PC-3 (cell line): ENCODE results near the gene RNF5. TPM values are rescaled to one million over a fixed set of nuclear protein-coding genes. Genes with fewer than 3 reads are reported as not detected.

Experiments
- ATAC-seq: fragments of 200-7000 bp; cut with Tn5 transposase; 2 replicates; pipeline ENCODE4 v1.9.1; 2020; ENCODE audit warnings: mild to moderate bottlenecking, moderate library complexity
- Bru-seq: library from RNA; stranded (reverse); fragments of 400-500 nt; gene quantifications from one replicate; lab custom pipeline; 2021; lab: Mats Ljungman, UMichigan
- BruChase-seq, 2 experiments: library from RNA; stranded (reverse); fragments of 400-500 nt; gene quantifications; one replicate each; lab custom pipeline; 2021; lab: Mats Ljungman, UMichigan
- BruUV-seq: library from RNA; stranded (reverse); fragments of 400-500 nt; replicated peaks from 2 replicates; lab custom pipeline; 2021; lab: Mats Ljungman, UMichigan
- CTCF ChIA-PET: fragments of 300-600 bp; sonication (Branson Sonifier 250); formaldehyde crosslinking; loops from one replicate; lab custom pipeline; 2022; ENCODE audit warnings: antibody characterized with exemption; lab: Charles Lee
- POLR2A ChIA-PET: fragments of 300-600 bp; sonication (Branson Sonifier 250); formaldehyde crosslinking; loops from one replicate; lab custom pipeline; 2022; ENCODE audit warnings: antibody characterized with exemption; ENCODE audit not compliant: unreplicated experiment; lab: Charles Lee
- DNase-seq: peaks from one replicate; pipeline ENCODE4 v3.0.0-alpha.2; 2015
- H2AFZ ChIP-seq: fragments of 300-600 bp; sonication (generic); 2 replicates; pipeline ENCODE4 v1.6.0; 2016; ENCODE audit warnings: antibody characterized with exemption, low read length
- H3F3A ChIP-seq: fragments of 300-600 bp; sonication (generic); one replicate; pipeline ENCODE4 v1.6.0; 2017; ENCODE audit warnings: antibody characterized with exemption, low read length, control low read depth, mild to moderate bottlenecking; ENCODE audit not compliant: unreplicated experiment
- H3K27ac ChIP-seq: fragments of 300-600 bp; sonication (generic); 2 replicates; pipeline ENCODE4 v1.5.1; 2016; ENCODE audit warnings: mild to moderate bottlenecking, low read length
- H3K27me3 ChIP-seq: fragments of 300-600 bp; sonication (generic); 2 replicates; pipeline ENCODE4 v1.6.1; 2016; ENCODE audit warnings: low read length, mixed read lengths
- H3K36me3 ChIP-seq: fragments of 300-600 bp; sonication (generic); 2 replicates; pipeline ENCODE4 v1.6.1; 2016; ENCODE audit warnings: low read depth, mixed run types, low read length, mixed read lengths
- H3K4me1 ChIP-seq: fragments of 300-600 bp; sonication (generic); 2 replicates; pipeline ENCODE4 v1.5.1; 2016; ENCODE audit warnings: low read length; ENCODE audit not compliant: insufficient read depth
- H3K4me2 ChIP-seq: fragments of 300-600 bp; sonication (generic); 2 replicates; pipeline ENCODE4 v1.6.0; 2016; ENCODE audit warnings: low read length
- H3K4me3 ChIP-seq: fragments of 300-600 bp; sonication (generic); 2 replicates; pipeline ENCODE4 v1.5.1; 2016; ENCODE audit warnings: mild to moderate bottlenecking, low read length, mixed read lengths
- H3K79me2 ChIP-seq: fragments of 300-600 bp; sonication (generic); 2 replicates; pipeline ENCODE4 v1.6.1; 2017; ENCODE audit warnings: low read length, mixed read lengths
- H3K9ac ChIP-seq: fragments of 300-600 bp; sonication (generic); 2 replicates; pipeline ENCODE4 v1.6.0; 2016; ENCODE audit warnings: mild to moderate bottlenecking, low read length
- H3K9me2 ChIP-seq: fragments of 300-600 bp; sonication (generic); replicated peaks from 2 replicates; pipeline ENCODE4 v1.6.1; 2016; ENCODE audit warnings: mixed run types, low read length, mixed read lengths
- H3K9me3 ChIP-seq: fragments of 300-600 bp; sonication (generic); 2 replicates; pipeline ENCODE4 v1.6.1; 2016; ENCODE audit warnings: low read length, mixed read lengths
- H4K20me1 ChIP-seq: fragments of 300-600 bp; sonication (generic); 2 replicates; pipeline ENCODE4 v1.6.1; 2016; ENCODE audit warnings: low read length, mixed read lengths
- EZH2 ChIP-seq: fragments of 300-600 bp; sonication (generic); IDR thresholded peaks from one replicate; pipeline ENCODE4 v1.6.1; 2017; ENCODE audit warnings: antibody characterized with exemption, mild to moderate bottlenecking, low read length; ENCODE audit not compliant: unreplicated experiment
- EZH2phosphoT487 ChIP-seq: fragments of 300-600 bp; sonication (generic); IDR thresholded peaks from 2 replicates; pipeline ENCODE4 v1.6.1; 2018; ENCODE audit warnings: mild to moderate bottlenecking, antibody characterized with exemption, low read length, borderline replicate concordance
- intact Hi-C: fragments of 100-400 bp; cut with micrococcal nuclease; formaldehyde crosslinking; loops from 2 replicates; pipeline ENCODE4 v1.9.0; 2023
- long read RNA-seq: library from polyadenylated mRNA; unstranded; transcript quantifications from one replicate; pipeline ENCODE4 v2.0.0, GENCODE V29; 2021; ENCODE audit not compliant: unreplicated experiment
- total RNA-seq: library from RNA; depleted of rRNA; stranded (reverse); fragments of >200 nt; gene quantifications from 2 replicates; pipeline ENCODE4 v1.2.3, GENCODE V29; 2014; rRNA removed
- TF ChIP-seq, protein P1 (sequence below): fragments of 300-600 bp; sonication (generic); conservative IDR thresholded peaks from 2 replicates; pipeline ENCODE4 v1.5.1; 2017; ENCODE audit warnings: antibody characterized with exemption, low read depth, mild to moderate bottlenecking, low read length

Gene RNF5, protein sequence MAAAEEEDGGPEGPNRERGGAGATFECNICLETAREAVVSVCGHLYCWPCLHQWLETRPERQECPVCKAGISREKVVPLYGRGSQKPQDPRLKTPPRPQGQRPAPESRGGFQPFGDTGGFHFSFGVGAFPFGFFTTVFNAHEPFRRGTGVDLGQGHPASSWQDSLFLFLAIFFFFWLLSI
- total RNA-seq (69.0 and 80.1 TPM in 2 replicates), Bru-seq, nascent RNA (percentile 90 among the genes with signal in this experiment), BruChase-seq, experiment 1, labeled RNA remaining after a 6-hour chase (percentile 96 among the genes with signal in this experiment), BruChase-seq, experiment 2, labeled RNA remaining after a 2-hour chase (percentile 92 among the genes with signal in this experiment)
- long read RNA-seq, partial matches to known transcripts = 7 of 7 reads
- long read RNA-seq, other reads (novel, unspliced or antisense) = 0 of 7 reads

DNA sequence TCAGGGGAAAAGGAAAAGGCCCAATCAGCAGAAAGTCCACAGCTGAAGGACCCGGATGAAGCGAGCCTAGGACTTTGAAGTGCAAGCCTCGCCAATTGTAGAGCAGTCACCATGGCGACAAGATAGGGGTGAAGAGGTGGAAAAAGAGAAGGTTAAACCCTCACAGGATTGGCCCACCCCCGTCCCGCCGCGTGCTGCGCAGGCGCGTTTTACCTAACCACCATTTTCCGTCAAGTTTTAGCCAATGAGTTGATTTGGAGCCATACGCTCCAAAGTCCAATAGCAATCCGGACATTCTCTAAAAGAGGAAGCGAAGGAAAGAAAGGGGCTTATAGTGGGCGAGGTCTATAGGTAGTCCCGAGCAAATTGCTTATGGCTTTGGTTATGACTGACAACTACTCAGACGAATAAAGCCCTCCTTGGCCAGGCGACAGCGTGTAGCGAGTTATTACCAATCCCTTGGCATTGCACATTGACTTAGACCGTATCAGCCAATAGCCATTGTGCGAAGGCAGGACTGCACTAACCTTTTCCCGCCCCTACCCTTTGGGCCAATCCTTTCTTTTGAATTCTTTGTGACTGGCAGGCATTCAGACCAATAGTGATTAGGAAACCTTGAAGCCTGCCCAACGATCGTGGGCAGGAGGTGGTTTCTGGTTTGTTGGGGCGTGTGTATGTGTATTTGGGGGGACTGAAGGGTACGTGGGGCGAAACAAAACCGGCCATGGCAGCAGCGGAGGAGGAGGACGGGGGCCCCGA is at the start of gene RNF5:
RNF5 (plus strand) TSS at position 618 of the 759 bp plus-strand sequence; CDS start at position 725, 107 bp downstream.
- intact Hi-C loops = loop anchor here (1.0 to 5.0 kb wide), 3 partner anchors 17 to 221 kb away; partner anchors contain the start of genes FKBPL, NELFE and SKIC2
- CTCF ChIA-PET = interaction anchor here (1.1 kb wide), 1 partner anchor 18 kb away, joined by 4 read pairs; no protein-coding TSS in a partner anchor

DNA sequence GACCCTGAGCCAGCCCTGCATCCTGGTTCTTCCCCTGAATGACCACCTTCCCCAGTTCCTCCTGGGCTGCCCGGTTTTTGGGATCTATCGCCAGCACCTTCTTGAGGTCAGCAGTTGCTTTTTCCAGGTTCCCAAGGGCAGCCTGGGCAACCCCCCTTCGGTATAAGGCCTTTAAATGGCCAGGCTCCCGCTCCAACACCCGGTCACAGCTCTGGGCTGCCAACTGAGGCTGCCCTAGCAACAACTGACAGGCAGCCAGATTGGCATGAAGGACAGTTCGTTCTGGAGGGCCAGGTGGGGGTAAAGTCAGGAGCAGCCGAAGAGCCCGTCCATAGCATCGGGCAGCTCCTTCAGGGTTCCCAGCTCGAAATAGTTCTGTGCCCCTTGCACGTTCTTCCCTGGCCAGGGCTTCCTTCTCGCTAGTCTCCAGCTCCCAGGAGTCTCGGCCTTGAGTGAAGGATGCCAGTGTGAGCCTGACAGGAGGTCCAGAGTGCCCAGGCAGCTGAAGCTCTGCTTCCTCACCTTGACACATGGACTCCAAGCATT is 49.4 kb upstream of the RNF5 start:
- DNase-seq (no peak), ATAC-seq (no peak)
- peak overlapping the region; percentile 90 for H3K4me2 ChIP-seq
- BruUV-seq = TSS peak; percentile 65
- intact Hi-C loops = loop anchor here (1.0 to 2.0 kb wide), 2 partner anchors 14 to 66 kb away; no protein-coding TSS in a partner anchor
- CTCF ChIA-PET = interaction anchor here (1.4 to 1.6 kb wide), 2 partner anchors 10 to 26 kb away, joined by 4 to 5 read pairs; no protein-coding TSS in a partner anchor
- H3K9me2 ChIP-seq = no peaks in the 10 kb centered on the region
- H2AFZ ChIP-seq = peak overlapping the region; percentile 34; the same call in 1 of the 2 replicates
- H3K4me1 ChIP-seq = peaks cover 25% of the 10 kb centered on the region
- POLR2A ChIA-PET = interaction anchor here (0.5 to 3.1 kb wide), 5 partner anchors 13 to 155 kb away, joined by 3 to 24 read pairs (median 7); partner anchors contain the start of gene PRRT1
- no peaks in the 10 kb centered on the region for H3K9me3 ChIP-seq
- peak overlapping the region; percentile 90 for H3K4me3 ChIP-seq
- no peaks in the 10 kb centered on the region for H3K36me3 ChIP-seq
- TF ChIP-seq EZH2 = no peak
- no peak for TF ChIP-seq EZH2phosphoT487
- TF ChIP-seq, protein P1, sequence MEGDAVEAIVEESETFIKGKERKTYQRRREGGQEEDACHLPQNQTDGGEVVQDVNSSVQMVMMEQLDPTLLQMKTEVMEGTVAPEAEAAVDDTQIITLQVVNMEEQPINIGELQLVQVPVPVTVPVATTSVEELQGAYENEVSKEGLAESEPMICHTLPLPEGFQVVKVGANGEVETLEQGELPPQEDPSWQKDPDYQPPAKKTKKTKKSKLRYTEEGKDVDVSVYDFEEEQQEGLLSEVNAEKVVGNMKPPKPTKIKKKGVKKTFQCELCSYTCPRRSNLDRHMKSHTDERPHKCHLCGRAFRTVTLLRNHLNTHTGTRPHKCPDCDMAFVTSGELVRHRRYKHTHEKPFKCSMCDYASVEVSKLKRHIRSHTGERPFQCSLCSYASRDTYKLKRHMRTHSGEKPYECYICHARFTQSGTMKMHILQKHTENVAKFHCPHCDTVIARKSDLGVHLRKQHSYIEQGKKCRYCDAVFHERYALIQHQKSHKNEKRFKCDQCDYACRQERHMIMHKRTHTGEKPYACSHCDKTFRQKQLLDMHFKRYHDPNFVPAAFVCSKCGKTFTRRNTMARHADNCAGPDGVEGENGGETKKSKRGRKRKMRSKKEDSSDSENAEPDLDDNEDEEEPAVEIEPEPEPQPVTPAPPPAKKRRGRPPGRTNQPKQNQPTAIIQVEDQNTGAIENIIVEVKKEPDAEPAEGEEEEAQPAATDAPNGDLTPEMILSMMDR = no peak
- no peak overlapping the region for H3K27ac ChIP-seq
- peaks cover 38% of the 10 kb centered on the region for H3K79me2 ChIP-seq
- H4K20me1 ChIP-seq = no peaks in the 10 kb centered on the region
- no peaks in the 10 kb centered on the region for H3F3A ChIP-seq
- peak overlapping the region; percentile 84 for H3K9ac ChIP-seq
- no peaks in the 10 kb centered on the region for H3K27me3 ChIP-seq

More for the DNA sequence above, at the start of gene RNF5:
- peaks cover 33% of the 10 kb centered on the region for H3K4me1 ChIP-seq
- H3K4me3 ChIP-seq = peak within 1 kb of the TSS; percentile 94
- no peak for TF ChIP-seq EZH2
- H2AFZ ChIP-seq = peak within 1 kb of the TSS; percentile 95
- no peaks in the 10 kb centered on the region for H3K9me2 ChIP-seq
- H4K20me1 ChIP-seq = no peaks in the 10 kb centered on the region
- H3F3A ChIP-seq = no peaks in the 10 kb centered on the region
- H3K27ac ChIP-seq = peak within 1 kb of the TSS; percentile 83
- H3K9ac ChIP-seq = peak within 1 kb of the TSS; percentile 86
- no peaks in the 10 kb centered on the region for H3K9me3 ChIP-seq
- DNase-seq (peak; percentile 100), ATAC-seq (peak; percentile 86)
- H3K36me3 ChIP-seq = peaks cover 5% of the 10 kb centered on the region
- no TSS peak for BruUV-seq
- peak within 1 kb of the TSS; percentile 100 for H3K4me2 ChIP-seq
- POLR2A ChIA-PET = interaction anchor here (0.6 to 1.0 kb wide), 2 partner anchors 18 to 85 kb away, joined by 3 read pairs; no protein-coding TSS in a partner anchor
- peaks cover 33% of the 10 kb centered on the region for H3K79me2 ChIP-seq
- H3K27me3 ChIP-seq = no peaks in the 10 kb centered on the region
